K562 (cell line): ENCODE results near the gene MGRN1. TPM values are rescaled to one million over a fixed set of nuclear protein-coding genes. Genes with fewer than 3 reads are reported as not detected.

ENCODE experiments used
- ATAC-seq: fragments of 200-7000 bp; cut with Tn5 transposase; 3 replicates; pipeline ENCODE4 v1.9.1; 2020; ENCODE audit warnings: moderate library complexity
- BruUV-seq: library from RNA; stranded (reverse); fragments of 400-500 nt; replicated peaks from 2 replicates; lab custom pipeline; 2021; lab: Mats Ljungman, UMichigan
- CTCF ChIA-PET: fragments of 300-600 bp; formaldehyde crosslinking; extraction: SDS; loops from one replicate; lab custom pipeline; 2021; ENCODE audit warnings: low intra/inter-chr PET ratio; lab: Yijun Ruan, JAX
- POLR2A ChIA-PET: fragments of 300-600, 350-650 bp; sonication (Branson Sonifier 250); formaldehyde crosslinking; extraction: SDS; loops from one replicate; lab custom pipeline; 2021; ENCODE audit warnings: antibody characterized with exemption, inconsistent platforms; lab: Yijun Ruan, JAX
- DNase-seq, 4 experiments: peaks; one replicate each; pipeline versions ENCODE4 v3.0.0 to v3.0.0-alpha.2; 2011 to 2018; ENCODE audit warnings: low spot score in 3 of 4, mixed read lengths in 3 of 4; ENCODE audit errors: extremely low read depth in 1 of 4
- FAIRE-seq: peaks from 2 replicates; lab custom pipeline; 2011; peaks lifted over from hg19 to GRCh38; lab: Jason Lieb, UNC
- H2AFZ ChIP-seq: 2 replicates; pipeline ENCODE4 v1.6.0; 2011; ENCODE audit warnings: low read depth, low read length, control low read depth, inconsistent platforms
- H3K27ac ChIP-seq: fragments of 200-600 bp; 3 replicates; pipeline ENCODE4 v1.8.0; 2011; ENCODE audit warnings: low read depth, mild to moderate bottlenecking, control low read depth, inconsistent platforms, low read length, moderate library complexity, mixed read lengths; ENCODE audit errors: extremely low read depth
- H3K27me3 ChIP-seq, 2 experiments: fragments of 300-600 bp in 1 of 2; 2 replicates in 1 of 2; 3 replicates in 1 of 2; pipeline versions ENCODE4 v1.6.0 to v1.8.0; 2011; ENCODE audit warnings: inconsistent platforms in 2 of 2, low read length in 2 of 2, mild to moderate bottlenecking in 1 of 2, mixed read lengths in 1 of 2, moderate library complexity in 1 of 2; ENCODE audit not compliant: control insufficient read depth in 2 of 2, insufficient read depth in 2 of 2
- H3K36me3 ChIP-seq: fragments of 300-600 bp; 3 replicates; pipeline ENCODE4 v1.8.0; 2011; ENCODE audit warnings: mild to moderate bottlenecking, low read length, inconsistent platforms; ENCODE audit not compliant: control insufficient read depth, insufficient read depth
- H3K4me1 ChIP-seq, 2 experiments: fragments of 200-600 bp in 1 of 2; replicated peaks in 1 of 2; 2 replicates in 1 of 2; 3 replicates in 1 of 2; pipeline versions ENCODE4 v1.5.1 to v1.8.0; 2011; ENCODE audit warnings: inconsistent platforms in 2 of 2, low read length in 2 of 2, mild to moderate bottlenecking in 1 of 2, mixed read lengths in 1 of 2, moderate library complexity in 1 of 2; ENCODE audit not compliant: control insufficient read depth in 2 of 2, insufficient read depth in 2 of 2
- H3K4me2 ChIP-seq: 2 replicates; pipeline ENCODE4 v1.6.1; 2011; ENCODE audit warnings: low read length, control low read depth, inconsistent platforms, mixed read lengths; ENCODE audit not compliant: insufficient read depth
- H3K4me3 ChIP-seq: fragments of 200-600 bp; sonication (generic), shearing (Covaris generic); 2 replicates; pipeline ENCODE4 v1.5.1; 2016; ENCODE audit warnings: control low read depth, inconsistent platforms
- H3K79me2 ChIP-seq: fragments of 200-600 bp; 3 replicates; pipeline ENCODE4 v1.8.0; 2011; ENCODE audit warnings: low read length, inconsistent platforms; ENCODE audit not compliant: control insufficient read depth, insufficient read depth
- H3K9ac ChIP-seq, 2 experiments: 2 replicates each; pipeline versions ENCODE4 v1.6.0 to v1.6.1; 2011; ENCODE audit warnings: low read depth in 2 of 2, low read length in 2 of 2, control low read depth in 1 of 2, inconsistent platforms in 1 of 2, mild to moderate bottlenecking in 1 of 2, mixed read lengths in 1 of 2; ENCODE audit not compliant: insufficient read depth in 1 of 2
- H3K9me1 ChIP-seq: one replicate; pipeline ENCODE4 v1.6.0; 2011; ENCODE audit warnings: inconsistent platforms, mild to moderate bottlenecking, low read length, moderate library complexity; ENCODE audit not compliant: control insufficient read depth, insufficient read depth
- H3K9me3 ChIP-seq: replicated peaks from 2 replicates; pipeline ENCODE4 v1.5.1; 2011; ENCODE audit warnings: low read depth, low read length, inconsistent platforms; ENCODE audit not compliant: control insufficient read depth, insufficient read depth
- H4K20me1 ChIP-seq: replicated peaks from 2 replicates; pipeline ENCODE4 v1.6.1; 2011; ENCODE audit warnings: low read length, inconsistent platforms, mixed read lengths; ENCODE audit not compliant: control insufficient read depth, insufficient read depth
- EGR1 ChIP-seq: fragments of 450-650 bp; conservative IDR thresholded peaks from 2 replicates; pipeline ENCODE4 v1.6.1; 2017; ENCODE audit warnings: mild to moderate bottlenecking
- GTF2F1 ChIP-seq: IDR thresholded peaks from 2 replicates; pipeline ENCODE4 v1.6.1; 2011; ENCODE audit warnings: low read depth, low read length, improper control_type of control experiment
- POLR2A ChIP-seq: fragments of 450-650 bp; conservative IDR thresholded peaks from 2 replicates; pipeline ENCODE4 v1.6.1; 2016
- TBL1XR1 ChIP-seq, 2 experiments: IDR thresholded peaks; 2 replicates each; pipeline ENCODE4 v1.6.1; 2012; ENCODE audit warnings: improper control_type of control experiment in 2 of 2, low read length in 2 of 2, mild to moderate bottlenecking in 1 of 2
- TRIM24 ChIP-seq, 2 experiments: fragments of 450-650 bp; IDR thresholded peaks; 2 replicates each; pipeline ENCODE4 v1.6.1; 2016
- ZNF274 ChIP-seq: IDR thresholded peaks from 2 replicates; pipeline ENCODE4 v1.6.1; 2011; ENCODE audit warnings: low read depth, mild to moderate bottlenecking, low read length, moderate library complexity, borderline replicate concordance
- ZNF436 ChIP-seq: fragments of 250-450, 450-650 bp; sonication (Bioruptor Pico); formaldehyde crosslinking; IDR thresholded peaks from 2 replicates; pipeline ENCODE4 v1.7.0; 2020; ENCODE audit warnings: mild to moderate bottlenecking
- WGBS: fragments of 100-300 bp; shearing (Covaris generic); methylation state at CpG from one replicate; pipeline ENCODE4 v1.1.6; 2016; ENCODE audit warnings: low coverage, mixed read lengths; ENCODE audit not compliant: insufficient coverage; ENCODE audit errors: missing lambda C conversion rate; 5-methylcytosine and 5-hydroxymethylcytosine counted together
- in situ Hi-C: fragments of 300-500 bp; cut with MboI; formaldehyde crosslinking; loops from 4 replicates; pipeline ENCODE4 v1.15.0; 2018; ENCODE audit warnings: inconsistent platforms, mixed read lengths
- intact Hi-C: fragments of 100-400 bp; cut with micrococcal nuclease; formaldehyde crosslinking; loops from 2 replicates; pipeline ENCODE4 v1.14.2; 2022
- polyA plus RNA-seq, 8 experiments: library from polyadenylated mRNA; depleted of rRNA in 4 of 8; stranded (reverse) in 5 of 8; unstranded in 3 of 8; fragments of >200 nt; fragmentation: Nextera tagmentation in 2 of 8; fragmentation: Illumina TruSeq in 1 of 8; extraction: Ambion mirVana in 2 of 8; extraction: Trizol in 1 of 8; gene quantifications; 2 replicates each; pipeline versions ENCODE4 v1.2.1 to v1.2.3, GENCODE V29; 2011 to 2014; ENCODE audit warnings: inconsistent platforms in 1 of 8, missing spikeins in 1 of 8
- total RNA-seq, 7 experiments: library from RNA; depleted of rRNA in 6 of 7; stranded (reverse); fragments of >200 nt in 6 of 7; fragmentation: Illumina TruSeq in 2 of 7; extraction: Trizol in 2 of 7; gene quantifications; 2 replicates each; pipeline versions ENCODE4 v1.2.1 to v1.2.3, GENCODE V29; 2011 to 2021; ENCODE audit warnings: low replicate concordance in 1 of 7

Gene MGRN1
- total and polyA plus RNA-seq, 9 of the 15 experiments (the other 6 are each of a cell fraction or from before 2014, with no cell fraction given), result 0.15 to 37.9 (median 6.0) TPM

GRCh38 chr16:4695473-4696171 is 71.0 kb downstream of the MGRN1 start:
- Histone ChIP-seq H3K4me2 (no peak overlapping the region), H3K79me2 (peaks cover 12% of the 10 kb centered on the region), H3K27me3 (no peaks in the 10 kb centered on the region), H3K4me3 (no peak overlapping the region), H3K9ac (peak overlapping the region in 1 of 2 experiments; percentile 33; a peak in 1 of 4 replicates), H3K9me3 (no peaks in the 10 kb centered on the region), H2AFZ (no peak overlapping the region), H3K36me3 (peaks cover 59% of the 10 kb centered on the region; the same call in 2 of the 3 replicates), H4K20me1 (peaks cover 8% of the 10 kb centered on the region; the same call in 1 of the 2 replicates), H3K27ac (no peak overlapping the region), H3K4me1 (peaks cover 0 to 72% of the 10 kb centered on the region in 2 experiments; a peak in 3 of 5 replicates), H3K9me1 (peaks cover 3% of the 10 kb centered on the region)
- ATAC-seq (no peak), DNase-seq (no peak), FAIRE-seq (no peak)
- 67% methylated on average over 12 of the region's 12 CpGs for WGBS
- intact Hi-C loops (no loop called here), in situ Hi-C loops (no loop called here)
- TF ChIP-seq TRIM24 (IDR thresholded peaks at IDR 0.05) (no peak), EGR1 (0 out of 2 replicates have a peak, but pooled peaks have one; percentile 7), ZNF274 (no peak), TBL1XR1 (IDR thresholded peaks at IDR 0.05; ENCODE audit: low read length in 2 of 2) (no peak), GTF2F1 (no peak), ZNF436 (CRISPR knock-in tag) (no peak), POLR2A (0 out of 2 replicates have a peak, but pooled peaks have one; percentile 13)
- BruUV-seq, result TSS peak; percentile 39
- POLR2A ChIA-PET, result interaction anchor here (0.5 to 1.7 kb wide), 11 partner anchors 9 to 260 kb away, joined by 3 to 11 read pairs (median 3); no protein-coding TSS in a partner anchor
- CTCF ChIA-PET, result no interaction called here
